ENCODE data around the gene EFNA3.

- no peak for TF ChIP-seq CTCF (IDR thresholded peaks at IDR 0.05)
- no peak for TF ChIP-seq POLR2AphosphoS5 (IDR thresholded peaks at IDR 0.05; ENCODE audit: low read depth, low read length)
These were observed 35.8 kb upstream of the EFNA3 start for GRCh38 chr1:155042789-155043188.

All from Panc1 (cell line).